ENCODE data around the gene RYR2. TPM values are rescaled to one million over a fixed set of nuclear protein-coding genes. Genes with fewer than 3 reads are reported as not detected.

Gene RYR2
- total RNA-seq, 1 experiment from 2014 or later = 2.8 TPM

GRCh38 chr1:237759377-237759776 is 717.4 kb downstream of the RYR2 start:
- H3K9me3 ChIP-seq (ENCODE audit: low read depth, low read length, poor library complexity, severe bottlenecking) = no peaks in the 10 kb centered on the region
- no peak overlapping the region for H3K4me3 ChIP-seq (ENCODE audit: low read depth, low read length, poor library complexity, severe bottlenecking)
- H3K36me3 ChIP-seq (ENCODE audit: insufficient read depth, low read length, poor library complexity, severe bottlenecking) = no peaks in the 10 kb centered on the region
- ChIA-PET POLR2A (ENCODE audit: low non-redundant PET) (no interaction called here), CTCF (no interaction called here)
- H3K27me3 ChIP-seq (replicated peaks; ENCODE audit: insufficient read depth, low read depth, low read length, poor library complexity) = no peaks in the 10 kb centered on the region
- H3K27ac ChIP-seq (ENCODE audit: low read depth, low read length, poor library complexity, severe bottlenecking) = no peak overlapping the region
- H3K4me1 ChIP-seq (ENCODE audit: insufficient read depth, low read length, poor library complexity, severe bottlenecking) = no peaks in the 10 kb centered on the region
- TF ChIP-seq CTCF (conservative IDR thresholded peaks at IDR 0.05; ENCODE audit: low read depth, low read length) (no peak), EZH2 (IDR thresholded peaks at IDR 0.05; ENCODE audit: borderline replicate concordance, low read depth, low read length, poor library complexity, severe bottlenecking) (no peak)
- BruUV-seq (replicated peaks) = no TSS peak
- intact Hi-C loops (cut with micrococcal nuclease; ENCODE audit: unreplicated experiment) = no loop called here
- no peak for DNase-seq (ENCODE audit: low spot score)

GRCh38 chr1:237760951-237761350 is 719.0 kb downstream of the RYR2 start:
- Histone ChIP-seq H3K4me1 (ENCODE audit: insufficient read depth, low read length, poor library complexity, severe bottlenecking) (no peaks in the 10 kb centered on the region), H3K27me3 (replicated peaks; ENCODE audit: insufficient read depth, low read depth, low read length, poor library complexity) (no peaks in the 10 kb centered on the region), H3K27ac (ENCODE audit: low read depth, low read length, poor library complexity, severe bottlenecking) (no peak overlapping the region), H3K9me3 (ENCODE audit: low read depth, low read length, poor library complexity, severe bottlenecking) (no peaks in the 10 kb centered on the region), H3K36me3 (ENCODE audit: insufficient read depth, low read length, poor library complexity, severe bottlenecking) (no peaks in the 10 kb centered on the region), H3K4me3 (ENCODE audit: low read depth, low read length, poor library complexity, severe bottlenecking) (no peak overlapping the region)
- CTCF ChIA-PET = interaction anchor here (0.5 kb wide), 1 partner anchor 8 kb away, joined by 3 read pairs; no protein-coding TSS in a partner anchor
- TF ChIP-seq EZH2 (IDR thresholded peaks at IDR 0.05; ENCODE audit: borderline replicate concordance, low read depth, low read length, poor library complexity, severe bottlenecking) = no peak
- TF ChIP-seq CTCF (conservative IDR thresholded peaks at IDR 0.05; ENCODE audit: low read depth, low read length) = no peak
- intact Hi-C loops (cut with micrococcal nuclease; ENCODE audit: unreplicated experiment) = no loop called here
- POLR2A ChIA-PET (ENCODE audit: low non-redundant PET) = no interaction called here
- DNase-seq (ENCODE audit: low spot score) = no peak
- BruUV-seq (replicated peaks) = no TSS peak

DNA sequence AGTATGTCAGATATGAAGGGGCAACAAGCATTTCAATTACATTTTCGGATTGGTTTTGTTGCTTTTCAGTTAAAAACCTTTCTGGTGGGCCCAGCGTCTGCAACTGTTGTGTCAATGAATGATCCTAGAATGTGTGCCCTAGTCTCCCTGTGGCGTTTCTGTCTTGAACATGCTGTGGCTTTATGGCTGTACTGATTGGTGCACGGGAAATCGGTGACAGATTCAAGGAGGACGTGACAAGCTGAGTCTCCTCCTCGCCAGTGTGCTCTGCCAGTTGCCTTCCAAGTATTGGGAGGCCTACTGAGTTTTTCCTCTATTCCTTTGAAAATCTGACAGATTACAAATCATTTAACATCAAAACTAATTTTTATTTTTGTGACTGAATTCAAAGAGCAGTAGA is 721.2 kb downstream of the RYR2 start:
- no peak overlapping the region for H3K27ac ChIP-seq (ENCODE audit: low read depth, low read length, poor library complexity, severe bottlenecking)
- POLR2A ChIA-PET (ENCODE audit: low non-redundant PET) = no interaction called here
- CTCF ChIA-PET = no interaction called here
- no TSS peak for BruUV-seq (replicated peaks)
- no peak for DNase-seq (ENCODE audit: low spot score)
- H3K27me3 ChIP-seq (replicated peaks; ENCODE audit: insufficient read depth, low read depth, low read length, poor library complexity) = no peaks in the 10 kb centered on the region
- no peak overlapping the region for H3K4me3 ChIP-seq (ENCODE audit: low read depth, low read length, poor library complexity, severe bottlenecking)
- H3K36me3 ChIP-seq (ENCODE audit: insufficient read depth, low read length, poor library complexity, severe bottlenecking) = no peaks in the 10 kb centered on the region
- intact Hi-C loops (cut with micrococcal nuclease; ENCODE audit: unreplicated experiment) = no loop called here
- H3K9me3 ChIP-seq (ENCODE audit: low read depth, low read length, poor library complexity, severe bottlenecking) = no peaks in the 10 kb centered on the region
- no peak for TF ChIP-seq CTCF (conservative IDR thresholded peaks at IDR 0.05; ENCODE audit: low read depth, low read length)
- TF ChIP-seq EZH2 (IDR thresholded peaks at IDR 0.05; ENCODE audit: borderline replicate concordance, low read depth, low read length, poor library complexity, severe bottlenecking) = no peak
- no peaks in the 10 kb centered on the region for H3K4me1 ChIP-seq (ENCODE audit: insufficient read depth, low read length, poor library complexity, severe bottlenecking)

All from A673 (cell line).